GM13976 (cell line): ENCODE measurements around the gene SUN2.

Experiments
- DNase-seq: peaks from one replicate; pipeline ENCODE4 v3.0.0; 2012; ENCODE audit warnings: low spot score
- CTCF ChIP-seq: IDR thresholded peaks from 2 replicates; pipeline ENCODE4 v1.5.1; 2012; ENCODE audit warnings: borderline replicate concordance, mild to moderate bottlenecking; ENCODE audit not compliant: insufficient read depth; ENCODE audit errors: extremely low read depth, missing control alignments, control extremely low read depth
- in situ Hi-C: fragments of 300-500 bp; cut with MboI; formaldehyde crosslinking; loops from one replicate; pipeline ENCODE4 v1.12.0; 2022; ENCODE audit warnings: low sequenced_read_pairs, mixed read lengths, inconsistent platforms; ENCODE audit not compliant: unreplicated experiment

Gene SUN2

GRCh38 chr22:38788021-38788816, 32.4 kb upstream of the SUN2 start:
- DNase-seq: no peak
- no peak for TF ChIP-seq CTCF
- in situ Hi-C loops: no loop called here

GRCh38 chr22:38786631-38787030, 30.8 kb upstream of the SUN2 start:
- no peak for TF ChIP-seq CTCF
- in situ Hi-C loops: no loop called here
- DNase-seq: no peak

GRCh38 chr22:38784856-38785255, 29.1 kb upstream of the SUN2 start:
- in situ Hi-C loops: no loop called here
- no peak for TF ChIP-seq CTCF
- no peak for DNase-seq

GRCh38 chr22:38784035-38784434, 28.2 kb upstream of the SUN2 start:
- TF ChIP-seq CTCF: no peak
- in situ Hi-C loops: no loop called here
- no peak for DNase-seq

GRCh38 chr22:38783095-38783615, 27.4 kb upstream of the SUN2 start:
- no peak for TF ChIP-seq CTCF
- DNase-seq: no peak
- in situ Hi-C loops: no loop called here

GRCh38 chr22:38782402-38783094, 26.8 kb upstream of the SUN2 start:
- peak; percentile 33 for DNase-seq
- in situ Hi-C loops: no loop called here
- no peak for TF ChIP-seq CTCF
